IPS-15b (cell line): ENCODE data around the gene TEX29.

Source experiments
- H3K27me3 ChIP-seq: one replicate; pipeline ENCODE4 v1.6.1; 2013; ENCODE audit warnings: low read length; ENCODE audit not compliant: control insufficient read depth, insufficient read depth
- H3K36me3 ChIP-seq: one replicate; pipeline ENCODE4 v1.6.1; 2013; ENCODE audit warnings: low read length; ENCODE audit not compliant: control insufficient read depth, insufficient read depth
- H3K4me1 ChIP-seq: one replicate; pipeline ENCODE4 v1.6.1; 2013; ENCODE audit warnings: mild to moderate bottlenecking, low read length; ENCODE audit not compliant: control insufficient read depth, insufficient read depth
- H3K4me3 ChIP-seq: one replicate; pipeline ENCODE4 v1.5.1; 2013; ENCODE audit warnings: low read depth, low read length
- H3K9ac ChIP-seq: one replicate; pipeline ENCODE4 v1.6.1; 2013; ENCODE audit warnings: low read depth, mild to moderate bottlenecking, low read length
- H3K9me3 ChIP-seq: one replicate; pipeline ENCODE4 v1.6.1; 2013; ENCODE audit warnings: mild to moderate bottlenecking, low read length; ENCODE audit not compliant: control insufficient read depth, insufficient read depth

Gene TEX29

DNA sequence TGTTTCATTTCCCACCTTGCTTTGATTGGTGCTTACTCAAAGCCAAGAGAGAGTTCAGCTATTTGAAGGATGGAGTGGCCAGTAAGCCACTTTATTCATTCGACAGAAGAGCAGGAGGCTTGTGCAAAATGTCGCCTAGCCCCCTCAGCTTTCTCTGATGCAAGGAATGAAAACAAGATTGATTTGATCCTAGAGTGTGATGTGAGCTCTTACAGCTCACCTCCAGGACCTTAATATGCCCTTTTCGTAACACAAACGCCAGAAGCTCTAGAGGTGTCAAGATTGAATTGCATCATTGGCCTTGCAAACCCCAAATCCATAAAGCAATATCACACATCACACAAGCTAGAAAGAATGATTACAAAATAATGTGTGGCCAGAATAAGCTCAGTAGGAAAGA is 36.4 kb downstream of the TEX29 start:
- Histone ChIP-seq H3K36me3 (no peaks in the 10 kb centered on the region), H3K4me3 (no peak overlapping the region), H3K9me3 (no peaks in the 10 kb centered on the region), H3K27me3 (no peaks in the 10 kb centered on the region), H3K9ac (no peak overlapping the region), H3K4me1 (peaks cover 2% of the 10 kb centered on the region)

DNA sequence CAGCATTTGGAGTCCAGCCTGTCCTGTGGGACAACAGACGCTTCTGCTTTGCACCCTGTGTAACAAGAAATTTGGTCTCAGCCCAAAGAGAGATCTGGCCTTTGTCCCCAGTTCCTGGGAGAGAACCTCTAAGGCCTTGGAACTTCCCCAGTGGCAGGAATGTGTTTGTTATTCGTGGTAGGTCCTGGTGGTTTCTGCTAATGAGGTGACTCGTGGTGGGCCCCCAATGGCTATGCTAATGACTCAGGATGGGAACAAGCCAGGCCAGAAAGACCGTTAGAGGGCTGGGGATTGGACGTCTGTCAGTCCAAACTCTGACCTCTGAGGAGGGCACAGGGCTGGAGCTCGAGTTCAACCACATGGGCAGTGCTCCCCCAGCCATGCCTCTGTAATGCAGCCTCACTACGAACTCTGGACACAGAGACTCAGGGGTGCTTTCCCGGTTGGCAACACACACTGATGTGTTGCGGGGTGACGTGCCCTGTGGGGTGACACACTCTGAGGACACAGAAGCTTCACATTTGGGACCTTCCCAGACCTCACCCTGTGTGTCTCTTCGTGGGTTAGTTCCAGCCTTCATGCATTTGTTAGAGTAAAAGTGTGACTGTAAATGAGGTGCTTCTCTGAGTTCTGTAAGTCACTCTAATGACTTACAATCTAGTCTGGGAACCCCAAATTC is 38.9 kb downstream of the TEX29 start:
- Histone ChIP-seq H3K36me3 (no peaks in the 10 kb centered on the region), H3K4me1 (peaks cover 2% of the 10 kb centered on the region), H3K27me3 (no peaks in the 10 kb centered on the region)

DNA sequence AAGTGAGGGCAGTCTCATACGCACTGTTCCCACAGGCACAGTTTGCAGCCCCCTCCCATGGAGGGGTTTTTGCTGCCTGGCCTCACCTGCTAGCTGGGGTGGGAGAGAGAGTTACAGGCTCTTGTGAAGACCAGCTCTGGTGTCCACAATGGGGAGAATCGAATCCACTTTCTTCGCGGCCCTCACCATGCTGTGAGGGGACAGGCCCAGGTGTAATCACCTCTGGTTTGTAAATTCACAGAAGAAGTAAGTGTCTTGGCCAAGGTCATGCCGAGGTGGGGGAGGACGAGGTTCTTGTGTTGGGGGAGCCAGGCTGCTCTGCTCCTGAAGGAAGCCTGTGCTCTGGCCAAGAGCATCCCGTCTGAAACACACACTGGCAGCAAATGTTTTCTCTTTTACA is 39.5 kb downstream of the TEX29 start:
- peaks cover 2% of the 10 kb centered on the region for H3K4me1 ChIP-seq
- no peaks in the 10 kb centered on the region for H3K27me3 ChIP-seq
- H3K9ac ChIP-seq, result no peak overlapping the region
- H3K36me3 ChIP-seq, result no peaks in the 10 kb centered on the region
- H3K9me3 ChIP-seq, result no peaks in the 10 kb centered on the region
- no peak overlapping the region for H3K4me3 ChIP-seq

More for the DNA sequence above, 38.9 kb downstream of the TEX29 start:
- no peak overlapping the region for H3K9ac ChIP-seq
- no peaks in the 10 kb centered on the region for H3K9me3 ChIP-seq
- H3K4me3 ChIP-seq, result no peak overlapping the region

GRCh38 chr13:111360452-111360851 is 40.0 kb downstream of the TEX29 start:
- Histone ChIP-seq H3K27me3 (no peaks in the 10 kb centered on the region), H3K4me3 (no peak overlapping the region), H3K9ac (no peak overlapping the region), H3K4me1 (peaks cover 2% of the 10 kb centered on the region), H3K36me3 (no peaks in the 10 kb centered on the region), H3K9me3 (no peaks in the 10 kb centered on the region)

DNA sequence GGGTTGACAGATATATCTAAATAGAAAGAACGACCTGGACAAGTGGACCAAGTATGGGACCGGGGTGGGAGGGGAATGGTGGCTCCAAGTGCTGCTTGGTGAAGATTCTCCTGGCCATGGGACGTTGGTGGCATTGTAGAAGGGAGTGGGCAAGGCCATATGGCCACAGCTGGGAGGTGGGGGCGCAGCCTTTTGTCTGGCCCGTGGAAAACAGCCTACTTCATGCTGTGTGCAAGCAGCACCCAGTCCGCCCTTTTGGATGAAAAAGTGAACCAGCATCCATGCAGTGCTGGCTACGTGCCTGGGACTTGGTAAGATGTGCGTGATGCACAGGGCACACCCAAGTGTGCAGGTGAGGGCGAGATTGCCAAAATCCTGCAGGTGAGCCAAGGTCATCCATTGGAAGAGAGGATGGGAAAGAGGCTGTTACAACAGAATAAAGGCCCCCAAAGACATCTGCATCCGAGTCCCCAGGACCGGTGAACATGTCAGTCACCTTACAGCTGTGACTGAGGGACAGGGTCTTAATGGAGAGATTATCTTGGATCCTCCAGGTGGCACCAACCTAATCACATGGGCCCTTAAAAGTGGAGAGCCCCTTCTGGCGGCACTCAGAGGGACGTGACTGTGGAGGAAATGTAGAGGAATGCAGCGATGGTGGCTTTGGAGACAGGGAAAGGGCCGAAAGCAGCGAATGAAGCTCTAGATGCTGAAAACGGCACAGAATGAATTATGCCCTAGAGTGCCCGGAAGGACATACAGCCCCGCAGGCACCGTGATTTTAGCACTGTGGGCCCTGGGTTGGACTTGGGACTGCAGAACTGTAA is 40.8 kb downstream of the TEX29 start:
- no peaks in the 10 kb centered on the region for H3K9me3 ChIP-seq
- H3K4me1 ChIP-seq, result peaks cover 2% of the 10 kb centered on the region
- no peaks in the 10 kb centered on the region for H3K27me3 ChIP-seq
- H3K9ac ChIP-seq, result no peak overlapping the region
- H3K4me3 ChIP-seq, result no peak overlapping the region
- H3K36me3 ChIP-seq, result no peaks in the 10 kb centered on the region

DNA sequence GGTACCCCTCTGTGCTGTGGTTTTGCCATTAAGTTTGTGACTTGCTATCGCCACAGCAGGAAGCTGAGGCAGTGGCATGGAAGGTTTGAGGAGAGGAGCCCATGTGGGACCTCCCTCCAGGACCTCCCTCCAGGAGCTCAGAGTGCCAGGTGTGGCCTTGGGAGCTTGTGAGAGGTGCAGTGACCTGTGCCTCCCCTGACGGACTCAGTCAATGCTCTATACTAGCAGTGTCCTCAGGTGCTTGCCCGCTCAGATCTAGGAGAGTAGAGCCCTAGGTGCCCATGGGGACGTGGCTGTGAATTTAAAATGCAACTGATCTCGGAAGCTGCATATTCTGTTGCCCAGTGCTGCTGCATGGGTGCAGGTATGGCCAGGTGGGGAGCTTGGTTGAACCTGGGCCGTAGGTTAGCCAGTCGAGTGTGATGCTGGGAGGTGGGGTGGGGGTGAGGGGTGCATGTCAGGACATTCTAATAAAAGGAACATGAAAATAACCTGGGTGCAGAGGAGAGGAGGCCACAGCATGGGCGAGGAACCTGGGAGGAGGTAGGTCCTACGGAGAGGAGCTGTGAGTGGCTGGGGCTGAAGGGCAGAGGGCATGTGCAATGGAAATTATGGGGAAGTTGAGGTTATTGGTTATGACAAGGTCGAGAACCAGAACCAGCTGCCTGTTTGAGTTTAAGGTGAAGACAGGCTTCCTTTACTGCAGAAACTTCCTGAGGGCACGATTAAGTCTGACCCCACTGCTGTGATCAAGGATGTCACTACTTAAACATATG is 41.6 kb downstream of the TEX29 start:
- Histone ChIP-seq H3K4me1 (peaks cover 2% of the 10 kb centered on the region), H3K9me3 (no peaks in the 10 kb centered on the region), H3K4me3 (no peak overlapping the region), H3K27me3 (no peaks in the 10 kb centered on the region), H3K36me3 (no peaks in the 10 kb centered on the region), H3K9ac (no peak overlapping the region)

DNA sequence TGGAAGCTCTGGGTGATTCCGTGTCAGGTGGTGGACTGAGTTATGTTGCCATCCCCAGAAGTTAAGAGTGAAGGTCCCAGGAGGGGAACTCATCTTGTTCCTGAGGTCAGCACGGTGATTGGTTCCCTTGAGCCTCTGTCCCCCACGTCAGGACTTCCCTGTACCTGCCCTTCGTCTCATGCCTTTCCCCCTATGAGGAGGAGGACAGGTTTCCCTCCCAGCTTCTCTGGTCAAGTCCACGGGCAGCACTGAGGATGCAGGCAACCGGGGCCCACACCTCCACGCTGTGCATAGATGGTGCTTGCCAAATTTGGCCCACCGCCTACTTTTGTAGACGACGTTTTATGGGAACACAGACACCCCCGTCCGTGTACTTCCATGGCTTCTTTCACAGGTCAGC is 42.7 kb downstream of the TEX29 start:
- Histone ChIP-seq H3K9me3 (no peaks in the 10 kb centered on the region), H3K36me3 (no peaks in the 10 kb centered on the region), H3K9ac (no peak overlapping the region), H3K4me1 (peaks cover 2% of the 10 kb centered on the region), H3K4me3 (no peak overlapping the region), H3K27me3 (no peaks in the 10 kb centered on the region)

GRCh38 chr13:111363591-111363990 is 43.1 kb downstream of the TEX29 start:
- H3K9me3 ChIP-seq, result no peaks in the 10 kb centered on the region
- H3K4me3 ChIP-seq, result no peak overlapping the region
- H3K4me1 ChIP-seq, result peaks cover 2% of the 10 kb centered on the region
- no peaks in the 10 kb centered on the region for H3K36me3 ChIP-seq
- no peaks in the 10 kb centered on the region for H3K27me3 ChIP-seq
- H3K9ac ChIP-seq, result no peak overlapping the region

GRCh38 chr13:111365149-111366005 is 44.9 kb downstream of the TEX29 start:
- Histone ChIP-seq H3K36me3 (peaks cover 3% of the 10 kb centered on the region), H3K4me3 (no peak overlapping the region), H3K4me1 (no peaks in the 10 kb centered on the region), H3K9me3 (no peaks in the 10 kb centered on the region), H3K27me3 (no peaks in the 10 kb centered on the region), H3K9ac (no peak overlapping the region)

DNA sequence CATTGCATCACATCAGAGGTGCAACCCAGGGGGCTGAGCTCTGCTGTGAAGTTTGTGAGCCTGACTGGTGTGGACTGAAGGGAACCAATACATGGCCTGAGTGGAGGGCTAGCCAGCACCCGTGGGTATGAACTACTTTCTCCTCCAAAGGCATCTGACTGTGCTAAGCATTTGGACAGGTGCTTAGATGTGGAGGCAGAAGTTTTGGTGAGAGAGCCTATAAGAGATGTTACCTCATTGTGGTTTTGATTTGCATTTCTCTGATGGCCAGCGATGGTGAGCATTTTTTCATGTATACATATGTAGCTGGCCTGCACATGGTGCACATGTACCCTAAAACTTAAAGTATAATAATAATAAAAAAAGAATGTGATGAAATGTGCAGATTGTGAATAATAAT is 46.9 kb downstream of the TEX29 start:
- Histone ChIP-seq H3K36me3 (peaks cover 3% of the 10 kb centered on the region), H3K9me3 (no peaks in the 10 kb centered on the region), H3K4me3 (no peak overlapping the region), H3K9ac (no peak overlapping the region), H3K4me1 (no peaks in the 10 kb centered on the region), H3K27me3 (no peaks in the 10 kb centered on the region)

DNA sequence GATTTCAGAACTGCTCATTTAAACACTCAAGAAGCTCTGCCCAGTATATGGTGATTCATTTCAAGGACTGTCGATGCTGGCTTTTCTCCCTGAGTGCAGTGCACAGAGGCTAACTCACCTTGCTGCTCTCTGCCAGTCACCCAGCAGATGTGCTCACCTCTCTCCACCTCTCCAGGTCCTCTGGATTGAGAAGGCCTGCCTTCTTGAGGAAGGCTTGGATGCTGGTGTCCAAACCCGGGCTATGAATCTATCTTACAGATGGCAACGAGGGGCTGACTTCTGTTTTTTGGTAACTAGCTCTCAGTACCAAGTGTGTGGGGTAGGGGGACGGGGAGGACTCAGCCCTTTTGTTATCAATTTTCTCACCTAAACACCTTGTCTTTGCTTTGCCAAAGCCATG is 47.6 kb downstream of the TEX29 start:
- Histone ChIP-seq H3K27me3 (no peaks in the 10 kb centered on the region), H3K4me1 (peaks cover 1% of the 10 kb centered on the region), H3K36me3 (peaks cover 3% of the 10 kb centered on the region), H3K9ac (no peak overlapping the region), H3K9me3 (no peaks in the 10 kb centered on the region), H3K4me3 (no peak overlapping the region)
